Lower leg skin (tissue), 3 donors: ENCODE results near the gene PIGQ.

Experiments
- CTCF ChIP-seq, 3 donors: fragments of 450-650 bp; IDR thresholded peaks; one replicate each; pipeline ENCODE4 v1.5.1; 2016; ENCODE audit warnings: antibody characterized with exemption in 3 of 3, mild to moderate bottlenecking in 3 of 3, moderate library complexity in 2 of 3
- POLR2A ChIP-seq, 2 donors: fragments of 450-650 bp; IDR thresholded peaks; one replicate each; pipeline ENCODE4 v1.6.1; 2016 to 2017; ENCODE audit warnings: antibody characterized with exemption in 2 of 2, mild to moderate bottlenecking in 1 of 2, moderate library complexity in 1 of 2

GRCh38 chr16:540645-541340 lies 29.0 kb upstream of the PIGQ start:
- TF ChIP-seq CTCF (IDR thresholded peaks at IDR 0.05) (no peak), POLR2A (IDR thresholded peaks at IDR 0.05) (no peak)
